ENCODE results near the gene ATP2B3.

Gene ATP2B3

GRCh38 chrX:153576239-153576870 lies 58.9 kb downstream of the ATP2B3 start:
- DNase-seq, result no peak

- no peak for DNase-seq
These were observed 59.5 kb downstream of the ATP2B3 start for GRCh38 chrX:153576961-153577360.

- no peak for DNase-seq
These were observed 60.9 kb downstream of the ATP2B3 start for GRCh38 chrX:153578200-153578835.

GRCh38 chrX:153578889-153579288 lies 61.4 kb downstream of the ATP2B3 start:
- no peak for DNase-seq

GRCh38 chrX:153580700-153581386 lies 63.4 kb downstream of the ATP2B3 start:
- DNase-seq, result no peak

- no peak for DNase-seq
These were observed 65.5 kb downstream of the ATP2B3 start for GRCh38 chrX:153582896-153583295.

GRCh38 chrX:153583433-153583832 lies 66.0 kb downstream of the ATP2B3 start:
- no peak for DNase-seq

- DNase-seq, result no peak
These were observed 68.4 kb downstream of the ATP2B3 start for GRCh38 chrX:153585827-153586226.

GRCh38 chrX:153587342-153587741 lies 69.9 kb downstream of the ATP2B3 start:
- no peak for DNase-seq

- DNase-seq, result no peak
These were observed 70.8 kb downstream of the ATP2B3 start for GRCh38 chrX:153588021-153588781.

- no peak for DNase-seq
These were observed 71.5 kb downstream of the ATP2B3 start for GRCh38 chrX:153588782-153589446.

- DNase-seq, result no peak
These were observed 73.8 kb downstream of the ATP2B3 start for GRCh38 chrX:153590961-153591956.

GRCh38 chrX:153592091-153592833 lies 74.8 kb downstream of the ATP2B3 start:
- DNase-seq, result no peak

- DNase-seq, result no peak
These were observed 75.7 kb downstream of the ATP2B3 start for GRCh38 chrX:153592966-153593688.

- DNase-seq, result no peak
These were observed 76.5 kb downstream of the ATP2B3 start for GRCh38 chrX:153593811-153594500.

GRCh38 chrX:153595387-153595786 lies 77.9 kb downstream of the ATP2B3 start:
- no peak for DNase-seq

GRCh38 chrX:153595859-153596857 lies 78.7 kb downstream of the ATP2B3 start:
- DNase-seq, result no peak
